GM23248 (cell line): ENCODE measurements around the gene ZDHHC22. TPM values are rescaled to one million over a fixed set of nuclear protein-coding genes. Genes with fewer than 3 reads are reported as not detected.

Source experiments
- DNase-seq: peaks from one replicate; pipeline ENCODE4 v3.0.0-alpha.2; 2015
- H2AFZ ChIP-seq: fragments of 200-600 bp; sonication (generic); 2 replicates; pipeline ENCODE4 v1.6.1; 2016; ENCODE audit warnings: antibody characterized with exemption
- H3F3A ChIP-seq: fragments of 200-600 bp; sonication (generic); 2 replicates; pipeline ENCODE4 v1.6.1; 2016; ENCODE audit warnings: mild to moderate bottlenecking, antibody characterized with exemption, mixed run types; ENCODE audit not compliant: insufficient read depth
- H3K27ac ChIP-seq: fragments of 200-600 bp; sonication (generic); 2 replicates; pipeline ENCODE4 v1.5.1; 2016; ENCODE audit warnings: mild to moderate bottlenecking
- H3K27me3 ChIP-seq: fragments of 200-600 bp; sonication (generic); replicated peaks from 2 replicates; pipeline ENCODE4 v1.6.1; 2016; ENCODE audit warnings: mild to moderate bottlenecking; ENCODE audit not compliant: insufficient read depth
- H3K36me3 ChIP-seq: fragments of 200-600 bp; sonication (generic); 2 replicates; pipeline ENCODE4 v1.6.1; 2016; ENCODE audit warnings: low read depth, mild to moderate bottlenecking
- H3K4me1 ChIP-seq: fragments of 200-600 bp; sonication (generic); 2 replicates; pipeline ENCODE4 v1.6.1; 2016; ENCODE audit warnings: mild to moderate bottlenecking; ENCODE audit not compliant: insufficient read depth
- H3K4me2 ChIP-seq: fragments of 200-600 bp; sonication (generic); one replicate; pipeline ENCODE4 v1.6.1; 2016; ENCODE audit warnings: mild to moderate bottlenecking; ENCODE audit not compliant: unreplicated experiment
- H3K4me3 ChIP-seq: fragments of 200-600 bp; sonication (generic); 2 replicates; pipeline ENCODE4 v1.5.1; 2016; ENCODE audit warnings: mild to moderate bottlenecking
- H3K79me2 ChIP-seq: fragments of 200-600 bp; sonication (generic); 2 replicates; pipeline ENCODE4 v1.6.1; 2016; ENCODE audit warnings: mild to moderate bottlenecking; ENCODE audit not compliant: insufficient read depth
- H3K9ac ChIP-seq: fragments of 200-600 bp; sonication (generic); 2 replicates; pipeline ENCODE4 v1.6.1; 2016; ENCODE audit warnings: mild to moderate bottlenecking
- H3K9me2 ChIP-seq: fragments of 200-600 bp; sonication (generic); 2 replicates; pipeline ENCODE4 v1.6.1; 2016; ENCODE audit warnings: mixed run types, mild to moderate bottlenecking, moderate library complexity; ENCODE audit not compliant: insufficient read depth
- H3K9me3 ChIP-seq: fragments of 200-600 bp; sonication (generic); one replicate; pipeline ENCODE4 v1.6.1; 2017; ENCODE audit warnings: low read depth
- H4K20me1 ChIP-seq: fragments of 200-600 bp; sonication (generic); 2 replicates; pipeline ENCODE4 v1.6.0; 2016; ENCODE audit not compliant: insufficient read depth
- EZH2 ChIP-seq: fragments of 200-600 bp; sonication (generic); IDR thresholded peaks from 2 replicates; pipeline ENCODE4 v1.6.1; 2018; ENCODE audit warnings: antibody characterized with exemption, mild to moderate bottlenecking; ENCODE audit not compliant: insufficient read depth, poor library complexity, severe bottlenecking
- EZH2phosphoT487 ChIP-seq: fragments of 200-600 bp; sonication (generic); IDR thresholded peaks from 2 replicates; pipeline ENCODE4 v1.6.1; 2018; ENCODE audit warnings: antibody characterized with exemption, moderate library complexity, mild to moderate bottlenecking, low read depth; ENCODE audit not compliant: insufficient read depth
- WGBS, 2 experiments: methylation state at CpG; one replicate each; pipeline ENCODE4 v1.1.6; 2015 to 2017; ENCODE audit warnings: low lambda C conversion rate in 2 of 2, low coverage in 1 of 2; ENCODE audit errors: missing lambda C conversion rate in 2 of 2; 5-methylcytosine and 5-hydroxymethylcytosine counted together
- in situ Hi-C: fragments of 300-500 bp; cut with MboI; formaldehyde crosslinking; loops from 2 replicates; pipeline ENCODE4 v1.15.0; 2020
- polyA plus RNA-seq: library from polyadenylated mRNA; unstranded; fragments of >200 nt; fragmentation: Nextera tagmentation; extraction: Ambion mirVana; gene quantifications from 2 replicates; pipeline ENCODE4 v1.2.1, GENCODE V29; 2016
- total RNA-seq: library from RNA; depleted of rRNA; stranded (reverse); fragments of >200 nt; shearing (Covaris generic); gene quantifications from 2 replicates; pipeline ENCODE4 v1.2.3, GENCODE V29; 2014

ZDHHC22 gene
- total and polyA plus RNA-seq, 2 experiments from 2014 or later: not detected

DNA sequence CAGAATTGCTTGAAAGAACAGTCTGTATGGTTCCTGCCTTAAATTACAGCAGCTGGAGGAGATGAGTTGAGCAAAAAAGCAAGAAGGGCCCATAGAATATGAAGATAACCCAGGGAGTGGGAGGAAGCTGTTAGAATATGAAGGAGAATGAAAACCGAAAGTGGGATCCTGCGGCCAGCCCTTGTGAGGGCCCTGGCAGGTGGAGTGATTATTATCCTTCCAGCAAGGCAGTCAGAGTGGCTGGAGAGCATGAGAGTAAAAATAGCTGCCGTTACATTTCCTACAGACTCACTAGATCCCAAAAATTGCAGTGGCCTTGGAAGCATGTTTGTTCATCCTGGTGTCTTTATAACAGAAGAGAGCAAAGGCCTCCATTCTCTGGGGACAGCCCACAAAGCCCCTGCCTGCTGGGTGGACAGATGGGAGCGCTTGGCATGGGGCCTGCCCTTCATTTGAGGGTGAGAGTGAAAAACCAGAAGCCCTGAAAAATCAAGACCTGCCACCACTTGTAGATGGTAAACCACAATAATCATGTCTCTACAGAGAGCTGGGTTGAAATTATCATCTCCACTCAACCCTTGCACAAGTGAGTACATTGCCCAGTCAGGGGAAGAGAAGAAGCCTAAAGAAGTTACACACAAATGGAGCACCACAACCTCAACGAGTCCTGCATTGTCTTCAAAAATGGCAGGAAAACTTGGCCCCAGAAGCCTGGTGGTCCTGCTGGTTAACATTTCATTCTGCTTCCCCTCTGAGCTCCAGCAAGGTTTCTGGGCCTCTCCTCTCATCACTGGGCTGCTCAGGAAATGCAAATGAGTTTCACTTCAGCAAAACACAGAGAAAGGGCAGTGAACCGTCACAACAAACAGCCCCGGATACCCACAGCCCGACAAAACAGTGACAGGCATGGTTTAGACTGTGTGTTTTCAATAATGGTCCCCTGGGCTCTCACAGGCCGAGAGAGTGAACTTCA, 20.5 kb downstream of the ZDHHC22 start:
- Histone ChIP-seq H3K9me2 (no peaks in the 10 kb centered on the region), H4K20me1 (no peaks in the 10 kb centered on the region), H3K4me1 (no peaks in the 10 kb centered on the region), H3K27me3 (peaks cover 11% of the 10 kb centered on the region), H3K9me3 (no peaks in the 10 kb centered on the region), H3K9ac (no peak overlapping the region), H3K4me2 (no peak overlapping the region), H3K79me2 (no peaks in the 10 kb centered on the region), H3K4me3 (no peak overlapping the region), H2AFZ (no peak overlapping the region), H3K36me3 (no peaks in the 10 kb centered on the region), H3K27ac (no peak overlapping the region), H3F3A (no peaks in the 10 kb centered on the region)
- WGBS, 2 experiments: 77 to 81% methylated on average over 9 of the region's 9 CpGs
- no peak for TF ChIP-seq EZH2phosphoT487
- TF ChIP-seq EZH2: no peak
- DNase-seq: no peak
- in situ Hi-C loops: no loop called here

- no peaks in the 10 kb centered on the region for H3K79me2 ChIP-seq
- H3K27ac ChIP-seq: no peak overlapping the region
- no peak overlapping the region for H3K4me2 ChIP-seq
- H3K27me3 ChIP-seq: peaks cover 5% of the 10 kb centered on the region; the same call in 1 of the 2 replicates
- no peak overlapping the region for H2AFZ ChIP-seq
- 93 to 98% methylated on average over 7 of the region's 7 CpGs for WGBS, 2 experiments
- H3K4me1 ChIP-seq: no peaks in the 10 kb centered on the region
- in situ Hi-C loops: no loop called here
- H3K9me2 ChIP-seq: no peaks in the 10 kb centered on the region
- no peaks in the 10 kb centered on the region for H3K9me3 ChIP-seq
- H3K4me3 ChIP-seq: no peak overlapping the region
- no peak for DNase-seq
- H3K9ac ChIP-seq: no peak overlapping the region
- H3F3A ChIP-seq: no peaks in the 10 kb centered on the region
- H3K36me3 ChIP-seq: 0 out of 2 replicates have a peak, but pooled peaks cover 1% of the 10 kb centered on the region
- no peaks in the 10 kb centered on the region for H4K20me1 ChIP-seq
- TF ChIP-seq EZH2: no peak
- TF ChIP-seq EZH2phosphoT487: no peak
Observed at GRCh38 chr14:77119851-77120250, 21.7 kb downstream of the ZDHHC22 start.

- Histone ChIP-seq H3F3A (no peaks in the 10 kb centered on the region), H3K27ac (no peak overlapping the region), H3K79me2 (no peaks in the 10 kb centered on the region), H4K20me1 (no peaks in the 10 kb centered on the region), H3K4me2 (no peak overlapping the region), H3K9me3 (no peaks in the 10 kb centered on the region), H3K4me1 (no peaks in the 10 kb centered on the region), H3K4me3 (no peak overlapping the region), H3K9ac (no peak overlapping the region), H3K27me3 (no peaks in the 10 kb centered on the region), H2AFZ (no peak overlapping the region), H3K36me3 (0 out of 2 replicates have a peak, but pooled peaks cover 9% of the 10 kb centered on the region), H3K9me2 (no peaks in the 10 kb centered on the region)
- whole genome bisulfite sequencing, 2 experiments: 93 to 99% methylated on average over 2 of the region's 2 CpGs
- in situ Hi-C loops: no loop called here
- TF ChIP-seq EZH2phosphoT487: no peak
- TF ChIP-seq EZH2: no peak
- DNase-seq: no peak
Observed at GRCh38 chr14:77116172-77116817, 25.3 kb downstream of the ZDHHC22 start.

DNA sequence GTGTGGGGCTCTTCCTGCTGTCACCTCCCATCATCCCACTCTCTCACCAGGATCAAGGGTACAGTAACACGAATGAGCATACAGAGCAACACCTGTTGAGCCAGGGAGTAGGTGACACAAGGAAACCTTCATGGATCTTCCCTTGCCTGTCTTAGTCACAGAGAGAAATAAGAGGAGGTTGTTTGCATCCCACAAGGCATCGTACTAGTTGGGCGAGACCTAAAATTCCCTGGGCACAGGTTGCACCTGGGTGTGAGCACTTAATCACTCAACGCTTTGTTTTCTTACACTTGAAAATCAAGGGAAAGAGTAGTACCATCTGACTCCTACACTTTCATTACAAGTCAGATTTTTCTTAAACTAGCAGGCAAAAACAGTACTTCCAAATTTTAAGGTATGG, 27.0 kb downstream of the ZDHHC22 start:
- Histone ChIP-seq H3K9ac (no peak overlapping the region), H3K9me2 (no peaks in the 10 kb centered on the region), H3K79me2 (no peaks in the 10 kb centered on the region), H3F3A (no peaks in the 10 kb centered on the region), H3K27me3 (no peaks in the 10 kb centered on the region), H3K9me3 (no peaks in the 10 kb centered on the region), H2AFZ (no peak overlapping the region), H3K4me3 (no peak overlapping the region), H3K27ac (no peak overlapping the region), H3K4me2 (no peak overlapping the region), H3K4me1 (no peaks in the 10 kb centered on the region), H3K36me3 (0 out of 2 replicates have a peak, but pooled peaks cover 9% of the 10 kb centered on the region), H4K20me1 (no peaks in the 10 kb centered on the region)
- TF ChIP-seq EZH2phosphoT487 (no peak), EZH2 (no peak)
- WGBS, 2 experiments: 96 to 98% methylated on average over 4 of the region's 4 CpGs
- in situ Hi-C loops: no loop called here
- DNase-seq: no peak
